ENCODE measurements around the gene SERINC3. TPM values are rescaled to one million over a fixed set of nuclear protein-coding genes. Genes with fewer than 3 reads are reported as not detected.

SERINC3 gene
- total and polyA plus RNA-seq, 2 of the 8 experiments (the other 6 are each of a cell fraction or from before 2014, with no cell fraction given): 47.2 to 66.0 TPM

GRCh38 chr20:44465001-44465560 lies 56.8 kb downstream of the SERINC3 start:
- Histone ChIP-seq H3K18ac (ENCODE audit: extremely low read depth, low read length) (no peak overlapping the region), H2BK20ac (ENCODE audit: low read length) (no peak overlapping the region), H2AFZ (ENCODE audit: low read length) (no peak overlapping the region), H3K36me3 (ENCODE audit: control insufficient read depth in 2 of 4, insufficient read depth in 4 of 4, low read length in 3 of 4) (no peaks in the 10 kb centered on the region), H3K27me3 (replicated peaks in 1 of 4; ENCODE audit: control insufficient read depth in 3 of 4, extremely low read depth in 1 of 4, insufficient read depth in 3 of 4, low read length in 3 of 4) (no peaks in the 10 kb centered on the region), H4K91ac (replicated peaks; ENCODE audit: insufficient read length, low read length) (no peak overlapping the region), H2BK120ac (replicated peaks; ENCODE audit: low read depth, low read length) (no peak overlapping the region), H4K20me1 (replicated peaks in 1 of 2; ENCODE audit: control insufficient read depth in 1 of 2, insufficient read depth in 2 of 2, low read length in 2 of 2) (no peaks in the 10 kb centered on the region), H2AK5ac (ENCODE audit: low read depth, low read length) (no peak overlapping the region), H2BK5ac (ENCODE audit: low read depth, low read length) (no peak overlapping the region), H4K5ac (ENCODE audit: insufficient read length, low read depth, low read length) (no peak overlapping the region), H3K4ac (replicated peaks; ENCODE audit: insufficient read length, low read depth, low read length) (no peak overlapping the region), H3K23ac (ENCODE audit: insufficient read length) (no peak overlapping the region), H3K79me1 (ENCODE audit: low read depth, low read length) (no peaks in the 10 kb centered on the region), H3K4me2 (ENCODE audit: insufficient read depth in 1 of 2, low read depth in 2 of 2, low read length in 2 of 2) (no peak overlapping the region), H2BK15ac (ENCODE audit: low read length) (no peak overlapping the region), H3K23me2 (ENCODE audit: low read depth, low read length) (no peaks in the 10 kb centered on the region), H3K9ac (replicated peaks in 1 of 4; ENCODE audit: extremely low read depth in 1 of 4, low read depth in 3 of 4, low read length in 3 of 4) (no peak overlapping the region), H2BK12ac (ENCODE audit: low read depth, low read length) (no peak overlapping the region), H3K9me3 (ENCODE audit: insufficient read depth in 2 of 2, low read depth in 1 of 2, low read length in 1 of 2) (no peaks in the 10 kb centered on the region), H3K14ac (ENCODE audit: insufficient read length) (no peak overlapping the region), H3K56ac (replicated peaks; ENCODE audit: insufficient read length, low read depth, low read length) (no peak overlapping the region), H3K79me2 (ENCODE audit: control insufficient read depth in 1 of 2, insufficient read depth in 2 of 2, low read length in 2 of 2) (no peaks in the 10 kb centered on the region), H3K4me1 (replicated peaks in 1 of 4; ENCODE audit: control insufficient read depth in 3 of 4, insufficient read depth in 4 of 4, low read length in 3 of 4) (no peaks in the 10 kb centered on the region), H3K27ac (ENCODE audit: low read depth, low read length) (no peak overlapping the region), H4K8ac (ENCODE audit: extremely low read depth, insufficient read depth, low read length) (no peak overlapping the region), H3K4me3 (ENCODE audit: extremely low read depth in 1 of 4, insufficient read depth in 2 of 4, low read depth in 3 of 4, low read length in 4 of 4) (no peak overlapping the region)
- WGBS, 2 experiments (ENCODE audit: extremely low coverage in 1 of 2, insufficient coverage in 1 of 2, insufficient read length in 1 of 2, insufficient replicate concordance in 2 of 2, low coverage in 1 of 2, low lambda C conversion rate in 2 of 2, missing lambda C conversion rate in 1 of 2): 86% methylated on average over 3 of the region's 3 CpGs; no CpG with 5 or more reads in 1 of the 2 experiments
- no peak for FAIRE-seq
- ChIA-PET POLR2A (ENCODE audit: partially characterized antibody) (no interaction called here), CTCF (ENCODE audit: partially characterized antibody) (interaction anchor here (2.3 kb wide), 1 partner anchor 16 kb away, joined by 11 read pairs; no protein-coding TSS in a partner anchor)
- TF ChIP-seq CBX5 (IDR thresholded peaks at IDR 0.05; ENCODE audit: low read depth, low read length): no peak
- TF ChIP-seq RNF2 (IDR thresholded peaks at IDR 0.05; ENCODE audit: borderline replicate concordance, low read depth, low read length, missing control alignments, poor library complexity, severe bottlenecking): no peak
- TF ChIP-seq SP2 (IDR thresholded peaks at IDR 0.05; ENCODE audit: low read length): no peak
- TF ChIP-seq CHD1 (IDR thresholded peaks at IDR 0.05; ENCODE audit: low read depth, low read length): no peak
- no peak for TF ChIP-seq SIRT6 (IDR thresholded peaks at IDR 0.05; ENCODE audit: low read length)
- no peak for TF ChIP-seq SP4 (IDR thresholded peaks at IDR 0.05; ENCODE audit: low read length)
- no peak for TF ChIP-seq MAX (IDR thresholded peaks at IDR 0.05)
- no peak for DNase-seq (ENCODE audit: low read depth in 1 of 2, low spot score in 2 of 2)
